GM20431 (cell line): Measurements from ENCODE around the gene PRADC1.
"Not testable (repeated sequence)": the region's sequence is repeated elsewhere in the genome, so short reads cannot be mapped to it uniquely, and the experiment has no call there.

Source experiments
- in situ Hi-C: fragments of 300-500 bp; cut with MseI, MboI; formaldehyde crosslinking; loops from one replicate; pipeline ENCODE4 v1.15.0; 2020; ENCODE audit warnings: low sequenced_read_pairs; ENCODE audit not compliant: unreplicated experiment

The PRADC1 gene

DNA sequence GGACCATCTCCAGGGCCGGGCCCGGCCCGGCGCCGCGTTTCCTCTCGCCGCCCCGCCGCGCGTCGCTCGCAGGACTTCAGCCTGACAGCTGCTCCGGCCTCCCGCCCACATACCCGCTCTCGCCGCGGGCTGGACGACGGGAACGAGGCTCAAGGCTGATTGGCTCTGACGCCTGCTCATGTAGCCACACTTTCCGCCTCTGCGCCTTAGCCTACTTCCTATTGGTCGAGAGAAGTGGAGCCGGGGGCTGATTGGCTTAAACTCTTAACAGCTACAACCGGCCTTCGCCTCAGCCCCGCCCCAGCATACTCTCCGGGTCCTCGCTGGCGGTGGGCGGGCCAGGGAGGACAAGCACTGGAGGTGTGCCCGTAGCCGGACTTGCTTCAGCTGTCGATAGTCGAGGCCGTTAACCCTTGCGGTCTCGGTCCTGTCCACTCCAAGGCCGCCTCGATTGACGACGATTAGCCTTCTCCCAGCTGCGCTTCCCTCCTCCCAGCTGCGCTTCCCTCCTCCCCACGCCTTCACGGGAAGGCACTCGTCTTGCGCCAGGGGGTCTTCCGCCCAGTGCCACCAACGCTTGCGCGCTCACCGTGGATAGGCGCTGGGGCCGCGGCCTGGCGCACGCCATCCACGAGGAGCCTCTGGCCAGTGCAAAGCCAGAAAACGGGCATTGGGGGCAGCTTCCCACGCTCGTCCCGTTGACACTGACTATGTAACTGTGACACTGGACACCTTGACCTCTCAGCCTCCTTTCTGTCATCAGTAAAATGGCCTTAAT, at the start of gene PRADC1:
PRADC1 (minus strand) TSS at position 86 of the 778 bp plus-strand sequence; CDS start at position 7, 79 bp downstream.
- in situ Hi-C loops: no loop called here

DNA sequence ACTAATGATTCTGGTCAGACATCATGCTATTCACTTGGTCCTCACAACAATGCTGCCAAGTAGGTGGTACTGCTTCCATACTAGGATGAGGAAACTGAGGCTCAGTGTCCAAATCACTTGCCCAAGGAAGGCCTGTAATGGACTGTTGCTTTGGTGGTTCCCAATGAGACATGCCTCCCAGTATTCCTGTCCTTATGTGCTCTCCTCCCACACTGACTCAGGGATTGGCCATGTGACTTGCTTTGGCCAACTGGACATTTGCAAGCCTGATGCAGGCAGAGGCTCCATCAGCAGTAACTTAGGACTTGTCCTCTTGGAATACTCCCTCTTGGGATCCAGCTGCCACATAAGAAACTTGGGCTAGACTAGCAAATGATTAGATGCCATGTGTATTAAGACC, 48.2 kb upstream of the PRADC1 start:
- in situ Hi-C loops: no loop called here

DNA sequence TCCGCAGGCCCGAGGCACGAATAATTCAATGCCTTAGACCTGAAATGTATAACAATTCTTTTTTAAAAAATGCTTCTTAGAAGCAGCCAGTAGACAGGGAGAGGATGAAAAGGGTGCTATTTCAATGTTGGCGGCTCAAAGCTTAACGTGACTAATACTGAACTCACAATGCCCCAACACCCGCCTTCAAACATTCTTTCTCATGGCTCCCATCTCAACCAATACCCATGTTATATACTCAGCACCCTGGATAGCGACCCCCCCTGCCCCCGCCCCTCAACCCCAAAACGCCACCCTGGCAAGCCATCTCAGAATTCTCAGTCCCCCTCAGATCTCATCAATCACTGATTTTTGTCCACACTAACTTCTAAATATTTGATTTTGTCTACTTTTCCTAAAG, 46.8 kb upstream of the PRADC1 start:
- in situ Hi-C loops: no loop called here

DNA sequence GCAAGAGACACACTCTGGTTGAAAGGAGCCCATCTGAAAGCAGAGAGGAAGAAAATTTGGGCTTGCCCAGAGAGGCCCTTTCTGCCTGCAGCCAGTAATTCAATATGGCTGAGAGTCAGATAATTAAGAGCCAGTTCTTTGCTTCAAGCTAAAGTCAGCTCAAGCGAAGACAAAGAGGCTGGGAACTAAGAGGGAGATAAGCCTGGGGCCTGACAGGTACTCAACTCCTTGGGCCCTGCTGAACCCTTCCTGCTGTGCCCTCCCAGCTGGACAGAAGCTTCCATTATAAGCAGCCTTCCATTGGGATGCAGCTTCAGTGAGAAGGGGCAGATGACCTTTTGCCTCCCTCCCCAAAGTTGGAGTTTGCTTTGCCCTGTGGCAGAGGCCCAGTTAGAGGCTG, 39.2 kb upstream of the PRADC1 start:
- in situ Hi-C loops: no loop called here

DNA sequence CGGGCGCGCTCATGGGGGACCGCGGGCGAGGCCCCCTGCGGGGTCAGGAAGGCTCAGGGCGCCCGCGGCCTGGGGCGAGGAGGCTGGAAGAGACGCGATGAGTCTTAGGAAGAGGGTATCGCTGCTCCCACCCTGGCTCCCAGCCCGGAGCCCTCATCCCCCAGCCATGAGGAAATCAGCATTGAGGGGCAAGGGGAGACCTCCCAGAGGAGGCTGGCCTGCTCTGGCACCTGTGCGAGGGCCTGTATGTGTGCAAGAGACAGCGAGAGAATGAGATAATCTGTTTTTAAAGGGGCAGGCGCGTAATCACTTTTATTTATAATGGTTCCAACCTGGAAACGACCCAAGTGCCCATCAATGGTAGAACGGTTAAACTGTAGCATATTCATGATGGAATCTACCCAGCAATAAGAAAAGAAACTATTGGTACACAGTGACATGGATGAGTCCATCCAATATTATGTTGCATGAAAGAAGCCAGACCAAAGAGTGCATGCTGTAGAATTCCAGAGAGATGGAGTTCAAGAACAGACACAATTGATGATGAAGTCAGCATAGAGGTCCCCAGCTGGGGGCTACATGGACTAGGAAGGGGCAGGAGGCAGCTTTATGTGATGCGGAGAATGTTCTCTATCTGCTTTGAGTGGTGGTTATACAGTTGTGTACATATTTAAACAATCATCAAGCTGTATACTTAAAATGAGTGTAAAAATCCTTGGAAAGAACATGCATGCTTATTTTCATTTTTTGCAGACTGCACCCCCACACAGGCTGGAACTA, 36.8 kb upstream of the PRADC1 start:
- in situ Hi-C loops: no loop called here

DNA sequence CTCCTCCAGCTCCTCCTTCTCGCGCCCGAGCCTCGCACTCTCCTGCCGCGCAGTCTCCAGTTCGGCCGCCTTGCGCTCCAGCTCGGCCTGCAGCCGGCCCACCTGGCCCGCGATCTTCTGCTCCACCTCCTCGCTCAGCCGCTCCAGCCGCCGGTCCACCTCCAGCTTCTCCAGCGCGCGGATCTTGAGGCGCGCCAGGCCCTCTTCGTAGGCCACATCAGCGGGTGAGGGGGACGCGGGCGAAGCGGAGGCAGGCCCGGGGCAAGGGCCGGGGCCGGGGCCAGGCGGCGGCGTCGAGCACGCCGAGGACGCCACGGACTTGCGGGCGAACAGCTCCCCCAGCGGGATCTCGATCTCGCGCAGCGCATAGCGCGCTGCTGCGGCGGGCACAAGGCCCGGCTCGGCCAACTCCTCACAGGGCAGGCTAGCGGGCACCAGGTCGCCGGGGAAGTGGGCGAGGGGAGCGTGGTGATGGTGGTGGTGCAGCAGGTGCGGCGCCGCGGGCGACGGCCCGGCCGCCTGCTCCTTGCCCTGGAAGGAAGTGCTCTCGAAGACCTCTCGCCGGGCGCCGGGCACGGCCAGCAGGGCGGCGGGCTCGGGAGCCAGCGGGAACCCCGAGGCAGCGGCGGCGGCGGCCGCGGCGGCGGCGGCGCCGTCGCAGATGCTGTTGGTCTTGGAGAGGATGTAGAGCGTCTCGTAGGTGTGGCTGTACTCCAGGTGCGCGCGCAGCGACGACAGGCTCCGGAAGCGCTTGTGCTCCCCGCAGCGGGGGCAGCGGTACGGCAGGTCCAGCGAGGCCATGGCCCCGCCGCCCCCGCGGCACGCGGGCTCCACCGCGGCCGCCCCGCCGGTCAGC, 36.0 kb upstream of the PRADC1 start:
- in situ Hi-C loops: no loop called here

DNA sequence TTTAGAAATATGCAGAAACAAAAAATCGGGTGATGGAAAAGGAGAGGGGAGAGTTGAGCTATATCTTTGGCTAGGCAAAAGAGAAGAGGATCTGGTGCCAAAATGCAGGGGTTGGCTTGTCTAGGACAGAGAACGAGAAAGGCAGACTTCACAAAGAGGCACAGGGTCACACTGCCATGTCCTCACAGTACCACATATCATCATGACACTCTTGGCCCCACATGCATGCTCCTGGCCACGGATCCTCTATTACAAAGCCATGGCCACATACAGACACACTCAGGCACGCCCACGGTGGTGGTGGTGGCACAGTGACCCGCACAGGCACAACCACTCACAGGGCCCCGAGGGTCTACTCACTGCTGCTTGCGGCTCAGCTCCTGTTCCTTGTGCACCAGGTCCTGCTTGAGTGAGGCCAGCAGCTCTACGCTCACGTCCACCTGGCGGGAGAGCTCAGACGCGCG, 35.4 kb upstream of the PRADC1 start:
- in situ Hi-C loops: no loop called here

DNA sequence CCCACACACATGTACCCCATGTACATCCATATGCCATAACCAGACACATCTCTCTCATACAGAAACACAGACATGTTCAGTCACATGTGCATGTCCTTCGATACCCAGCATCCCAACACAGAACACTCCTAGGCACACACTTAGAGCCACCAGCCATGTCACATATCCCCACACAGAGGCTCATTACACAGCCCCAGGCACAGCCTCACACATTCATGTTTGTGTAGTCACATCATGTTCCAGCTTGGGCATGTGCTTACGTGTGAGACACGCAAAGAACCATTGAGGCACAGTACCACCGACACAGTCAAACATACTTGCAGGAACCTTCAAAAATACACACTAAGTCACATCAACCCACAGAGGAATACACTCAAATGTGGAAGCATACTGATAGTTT, 34.0 kb upstream of the PRADC1 start:
- in situ Hi-C loops: no loop called here

DNA sequence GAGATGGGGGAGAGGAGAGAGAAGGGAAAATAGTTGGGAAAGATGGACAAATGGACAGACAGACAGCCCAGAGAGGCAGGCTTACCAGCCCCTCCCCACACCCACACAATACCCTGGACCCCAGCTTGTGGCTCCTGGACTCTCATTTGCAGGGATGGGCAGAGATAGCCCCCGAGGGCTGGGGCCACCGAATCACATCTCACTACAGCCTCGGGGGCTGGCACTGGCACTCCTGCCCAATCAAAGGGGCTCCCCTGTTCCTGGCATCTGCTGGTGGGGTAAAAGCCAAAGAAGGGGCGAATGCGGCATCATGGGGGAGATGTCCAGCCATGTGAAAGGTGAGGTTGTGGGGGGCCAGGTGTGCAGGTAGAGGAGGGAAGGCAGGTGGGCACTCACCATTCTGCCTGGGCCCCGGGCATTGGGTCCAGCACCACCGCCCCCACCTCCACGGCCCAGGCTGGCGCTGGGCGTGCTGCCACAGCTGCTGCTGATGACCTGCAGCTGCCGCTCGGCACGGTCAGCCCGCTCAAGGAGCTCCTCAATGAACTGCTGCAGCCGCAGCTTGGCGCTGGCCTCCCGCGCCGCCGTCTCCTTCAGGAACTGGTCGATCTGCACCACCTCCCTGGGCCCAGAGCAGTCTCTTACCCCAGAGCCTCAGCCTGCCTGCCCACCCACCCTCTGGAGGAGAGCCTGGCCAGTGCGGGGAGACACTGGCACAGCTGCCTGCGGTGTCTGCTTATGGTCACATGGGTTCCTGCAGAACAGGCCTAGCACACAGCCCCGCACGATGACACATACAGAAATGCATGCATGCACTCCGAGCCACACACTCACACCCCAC, 33.2 kb upstream of the PRADC1 start:
- in situ Hi-C loops: no loop called here

DNA sequence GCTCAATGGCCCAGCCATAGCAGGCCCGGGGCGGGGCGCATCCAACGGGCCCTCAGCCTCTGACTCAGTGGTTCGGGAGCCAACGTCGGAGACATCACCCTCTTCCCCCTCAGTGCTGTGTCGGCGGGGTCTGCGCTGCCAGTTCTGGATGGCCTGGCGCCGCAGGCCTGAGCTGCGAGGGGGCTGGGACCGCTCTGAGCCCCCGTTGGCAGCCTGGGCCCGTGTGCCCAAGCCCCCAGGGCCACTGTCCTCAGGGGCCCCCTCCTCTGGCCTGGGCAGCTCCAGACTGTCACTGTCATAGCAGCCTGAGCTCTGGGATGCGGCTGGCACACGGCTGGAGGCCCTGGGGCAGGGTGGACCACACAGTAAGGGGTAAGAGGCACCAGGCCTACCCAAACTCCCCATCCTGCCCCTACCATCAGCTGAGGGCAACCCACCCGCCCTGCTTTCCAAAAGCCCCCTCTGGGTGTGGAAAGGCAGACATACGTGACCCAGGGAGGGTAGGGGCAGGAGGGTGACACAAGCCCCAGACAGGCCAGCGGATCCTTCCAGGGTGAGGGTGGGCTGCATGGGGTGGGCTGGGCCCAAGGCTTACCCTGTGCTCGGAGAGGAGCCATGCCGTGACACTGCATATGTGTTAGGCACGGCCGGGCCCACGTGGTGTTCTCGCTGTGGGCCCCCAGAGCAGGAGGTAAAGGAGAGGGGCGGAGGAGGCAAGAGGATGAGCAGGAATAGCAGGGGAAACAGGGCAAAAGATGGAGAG, 32.4 kb upstream of the PRADC1 start:
- in situ Hi-C loops: no loop called here

DNA sequence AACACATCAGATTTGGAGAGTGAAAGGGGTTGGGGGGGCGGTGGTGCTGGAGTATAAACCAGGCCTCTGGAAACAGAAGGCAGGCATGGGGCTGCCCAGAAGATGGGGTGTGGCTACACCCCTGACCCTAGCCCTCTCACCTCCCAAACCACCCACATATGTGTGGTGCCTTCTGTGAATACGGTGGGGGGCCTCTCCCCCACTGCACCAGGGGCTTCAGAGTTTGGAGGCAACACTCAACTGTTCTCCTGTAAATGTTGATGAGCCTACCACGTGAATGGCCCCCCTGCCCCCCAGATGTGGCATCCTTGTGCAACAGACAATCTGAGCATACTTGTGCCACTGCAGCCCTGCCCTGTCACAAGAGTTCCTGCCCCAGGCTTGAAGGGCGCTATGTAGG, 31.7 kb upstream of the PRADC1 start:
- in situ Hi-C loops: no loop called here

DNA sequence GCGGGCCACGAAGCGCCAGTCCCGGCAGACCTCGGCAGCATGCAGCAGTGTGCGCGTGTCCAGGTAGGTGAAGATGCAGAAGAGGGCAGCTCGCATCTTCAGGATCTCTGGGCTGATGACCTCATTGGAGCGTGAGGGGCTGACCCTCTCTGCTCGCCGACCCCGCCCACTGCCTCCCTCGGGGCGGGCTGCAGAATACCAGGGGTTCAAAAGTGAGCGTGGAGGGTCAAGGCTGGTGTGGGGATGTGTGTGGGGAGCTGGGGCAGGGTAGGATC, 31.2 kb upstream of the PRADC1 start:
- in situ Hi-C loops: no loop called here

DNA sequence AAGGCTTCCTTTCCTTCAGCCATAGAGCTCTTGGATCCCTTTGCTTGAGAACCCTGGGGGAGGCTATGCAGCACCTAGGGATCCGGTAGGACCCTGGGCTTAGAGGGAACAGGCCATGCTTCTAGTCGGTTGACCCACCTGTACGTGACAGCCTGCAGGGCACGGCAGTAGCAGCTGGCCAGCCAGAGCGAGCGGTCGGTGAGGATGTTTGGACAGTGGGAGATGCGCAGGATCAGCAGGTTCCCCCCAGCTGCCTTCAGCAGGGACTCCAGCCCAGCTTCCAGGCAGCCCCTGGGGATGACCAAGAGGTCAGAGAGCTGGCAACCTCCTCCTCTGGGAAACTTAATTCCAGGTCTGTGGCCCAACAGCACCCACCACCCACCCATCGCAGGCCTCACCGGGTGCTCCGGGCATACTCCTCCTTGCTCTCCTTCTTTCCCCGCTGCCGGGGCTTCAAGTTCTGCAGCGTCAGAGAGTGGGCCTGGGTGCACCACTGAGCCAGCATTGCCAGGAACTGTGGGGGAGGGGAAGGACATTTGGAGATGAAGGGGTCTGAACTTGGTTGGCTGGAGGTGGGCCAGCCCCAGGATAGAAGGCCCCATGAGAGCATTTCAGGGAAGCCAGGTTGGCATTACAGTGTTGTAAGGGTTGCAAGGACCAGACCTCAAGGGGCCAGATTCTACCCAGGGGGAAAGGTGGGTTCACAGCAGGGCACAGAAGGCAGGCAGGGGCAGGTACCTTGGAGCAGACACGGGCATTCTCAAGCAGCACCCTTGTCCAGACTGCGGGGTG, 30.7 kb upstream of the PRADC1 start:
- in situ Hi-C loops: no loop called here

DNA sequence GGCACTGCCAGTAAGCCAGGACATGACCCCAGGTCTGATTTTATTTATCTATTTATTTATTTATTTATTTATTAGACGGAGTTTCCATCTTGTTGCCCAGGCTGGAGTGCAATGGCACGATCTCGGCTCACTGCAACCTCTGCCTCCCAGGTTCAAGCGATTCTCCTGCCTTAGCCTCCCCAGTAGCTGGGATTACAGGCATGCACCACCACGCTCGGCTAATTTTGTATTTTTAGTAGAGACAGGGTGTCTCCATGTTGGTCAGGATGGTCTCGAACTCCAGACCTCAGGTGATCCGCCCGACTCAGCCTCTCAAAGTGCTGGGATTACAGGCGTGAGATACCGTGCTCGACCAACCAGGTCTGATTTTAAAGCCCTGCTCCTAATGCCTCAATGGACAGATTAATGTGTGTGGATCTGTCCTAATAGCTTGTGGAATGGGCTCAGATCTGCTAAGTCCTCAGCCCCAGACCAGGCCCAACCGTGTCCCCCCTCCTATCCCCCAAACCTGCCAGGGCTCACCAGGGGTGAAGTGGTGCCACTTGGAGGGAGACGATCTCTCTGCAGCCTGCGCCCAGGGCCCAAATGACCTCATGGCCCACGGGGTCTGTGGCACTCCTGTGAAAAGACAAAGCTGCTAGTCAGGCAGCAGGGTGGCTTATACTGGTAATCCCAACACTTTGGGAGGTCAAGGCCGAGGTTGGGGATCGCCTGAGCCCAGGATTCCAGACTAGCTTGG, 29.8 kb upstream of the PRADC1 start:
- in situ Hi-C loops: not testable (repeated sequence)

DNA sequence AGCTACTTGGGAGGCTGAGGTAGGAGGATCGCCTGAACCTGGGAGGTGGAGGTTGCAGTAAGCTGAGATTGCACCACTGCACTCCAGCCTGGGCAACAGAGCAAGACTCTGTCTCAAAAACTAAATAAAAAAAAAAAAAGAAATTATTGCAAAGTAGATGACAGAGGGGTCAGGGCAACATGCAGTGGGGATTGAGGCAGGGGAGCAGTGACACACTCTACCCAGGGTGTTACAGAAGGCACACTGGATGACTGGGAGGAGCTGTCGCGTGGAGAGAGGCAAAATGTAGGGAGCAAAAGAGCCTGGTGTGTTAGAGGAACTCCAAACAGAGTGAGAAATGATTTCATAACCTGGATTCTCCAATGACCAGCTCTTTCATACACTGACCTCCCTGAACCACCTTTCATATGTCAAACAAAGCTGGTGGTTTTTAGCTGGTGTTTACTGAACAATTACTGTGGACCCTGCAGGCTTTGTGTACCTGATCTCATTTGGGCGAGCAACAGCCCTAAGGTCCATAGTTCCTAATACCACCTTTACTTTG, 29.1 kb upstream of the PRADC1 start:
- in situ Hi-C loops: no loop called here

DNA sequence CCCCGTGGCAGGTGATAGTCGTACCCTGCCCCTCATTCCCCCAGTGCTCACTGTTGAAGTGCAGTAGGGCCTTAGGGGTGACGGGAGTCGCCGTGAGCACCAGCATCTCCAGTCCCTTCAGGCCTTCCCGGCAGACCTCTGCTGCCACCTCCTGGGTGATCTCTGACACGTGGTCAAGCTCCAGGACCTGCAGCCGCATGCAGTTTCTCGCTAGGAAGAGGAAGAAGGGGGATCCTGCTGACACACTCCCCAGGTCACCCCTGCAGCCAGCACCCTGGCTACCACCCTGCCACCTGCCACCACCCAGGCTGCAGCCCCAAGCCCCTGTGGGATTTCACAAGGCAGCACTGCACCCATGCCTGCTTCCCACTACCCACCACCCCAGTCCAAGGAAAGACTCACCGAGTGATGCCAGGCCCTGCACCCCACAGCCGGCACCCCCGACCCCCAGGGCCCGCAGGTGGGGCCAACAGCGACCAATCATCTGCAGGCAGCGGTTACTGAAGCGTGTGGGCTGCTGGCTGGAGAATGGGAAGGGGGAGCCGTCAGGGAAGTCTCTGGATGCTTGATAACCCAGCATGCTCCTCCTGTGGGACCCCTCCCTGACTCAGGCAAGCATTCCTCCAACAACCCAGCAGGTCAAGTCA, 27.4 kb upstream of the PRADC1 start:
- in situ Hi-C loops: no loop called here

DNA sequence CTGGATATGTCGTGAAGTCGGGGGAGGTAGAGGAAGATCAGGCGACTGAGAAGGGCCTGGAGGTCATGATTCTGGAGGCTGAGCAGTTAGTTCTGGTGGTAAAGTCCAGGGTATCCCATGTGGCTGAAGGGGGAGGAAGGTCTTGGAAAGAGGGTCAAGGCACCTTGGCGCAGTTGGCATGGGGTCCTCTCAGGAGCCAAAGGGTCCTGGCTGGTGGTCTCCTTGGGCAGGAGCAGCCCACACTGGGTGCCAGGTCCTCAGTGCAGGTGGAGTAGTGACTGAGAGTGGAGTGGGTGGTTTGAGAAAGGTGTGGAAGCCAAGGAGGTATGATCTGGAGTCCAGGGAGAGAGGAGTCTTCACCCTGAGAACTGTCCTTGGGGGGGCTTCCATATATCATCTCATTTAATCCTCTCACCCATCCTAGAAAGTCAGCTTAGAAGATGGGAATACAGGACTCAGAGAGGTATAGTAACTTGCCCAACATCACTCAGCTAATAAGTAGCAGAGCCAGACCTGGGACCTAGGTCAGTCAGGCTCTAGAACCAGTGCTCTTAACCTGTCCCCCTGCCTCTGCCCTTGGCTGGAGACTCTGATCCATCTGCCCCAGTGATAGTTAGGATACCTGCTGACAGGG, 26.8 kb upstream of the PRADC1 start:
- in situ Hi-C loops: no loop called here
